Superior temporal gyrus (tissue), 1 donor: ENCODE data around the gene MFSD12.
A peak's percentile ranks its signal among the peaks of the same experiment; 100 is the strongest.
"Not testable (repeated sequence)": the region's sequence is repeated elsewhere in the genome, so short reads cannot be mapped to it uniquely, and the experiment has no call there.

Experiments used
- DNase-seq: peaks from one replicate; pipeline ENCODE4 v3.0.0-alpha.2; 2016; ENCODE audit errors: extremely low spot score

Gene MFSD12

GRCh38 chr19:3584036-3584802, 26.8 kb upstream of the MFSD12 start:
- not testable (repeated sequence) for DNase-seq

- not testable (repeated sequence) for DNase-seq
Measured at GRCh38 chr19:3581792-3582191, 24.4 kb upstream of the MFSD12 start.

GRCh38 chr19:3580156-3580934, 23.0 kb upstream of the MFSD12 start:
- DNase-seq, result peak; percentile 27

GRCh38 chr19:3578390-3578789, 21.0 kb upstream of the MFSD12 start:
- no peak for DNase-seq

- DNase-seq, result no peak
Measured at GRCh38 chr19:3577723-3578344, 20.4 kb upstream of the MFSD12 start.

GRCh38 chr19:3576696-3577443, 19.5 kb upstream of the MFSD12 start:
- DNase-seq, result peak; percentile 57

- DNase-seq, result no peak
Measured at GRCh38 chr19:3575949-3576673, 18.7 kb upstream of the MFSD12 start.

GRCh38 chr19:3575260-3575741, 17.9 kb upstream of the MFSD12 start:
- no peak for DNase-seq

- DNase-seq, result peak; percentile 38
Measured at GRCh38 chr19:3573858-3574637, 16.7 kb upstream of the MFSD12 start.

- DNase-seq, result no peak
Measured at GRCh38 chr19:3573162-3573857, 15.9 kb upstream of the MFSD12 start.

- no peak for DNase-seq
Measured at GRCh38 chr19:3572855-3573161, 15.4 kb upstream of the MFSD12 start, which contains the start of gene HMG20B. HMG20B (plus strand) TSS chr19:3572944; CDS start chr19:3573310, 366 bp downstream.

- DNase-seq, result peak; percentile 99
Measured at GRCh38 chr19:3572132-3572854, 14.9 kb upstream of the MFSD12 start.

GRCh38 chr19:3570606-3571011, 13.2 kb upstream of the MFSD12 start:
- peak; percentile 89 for DNase-seq

- peak; percentile 9 for DNase-seq
Measured at GRCh38 chr19:3570042-3570441, 12.7 kb upstream of the MFSD12 start.

- no peak for DNase-seq
Measured at GRCh38 chr19:3565139-3565538, 7.8 kb upstream of the MFSD12 start.

- DNase-seq, result no peak
Measured at GRCh38 chr19:3563709-3564524, 6.5 kb upstream of the MFSD12 start.

- DNase-seq, result no peak
Measured at GRCh38 chr19:3556978-3557460, 367 bp downstream of the MFSD12 start.

GRCh38 chr19:3556423-3556977, 886 bp downstream of the MFSD12 start:
- no peak for DNase-seq
